ENCODE data around the gene TRIP11.

Gene TRIP11

DNA sequence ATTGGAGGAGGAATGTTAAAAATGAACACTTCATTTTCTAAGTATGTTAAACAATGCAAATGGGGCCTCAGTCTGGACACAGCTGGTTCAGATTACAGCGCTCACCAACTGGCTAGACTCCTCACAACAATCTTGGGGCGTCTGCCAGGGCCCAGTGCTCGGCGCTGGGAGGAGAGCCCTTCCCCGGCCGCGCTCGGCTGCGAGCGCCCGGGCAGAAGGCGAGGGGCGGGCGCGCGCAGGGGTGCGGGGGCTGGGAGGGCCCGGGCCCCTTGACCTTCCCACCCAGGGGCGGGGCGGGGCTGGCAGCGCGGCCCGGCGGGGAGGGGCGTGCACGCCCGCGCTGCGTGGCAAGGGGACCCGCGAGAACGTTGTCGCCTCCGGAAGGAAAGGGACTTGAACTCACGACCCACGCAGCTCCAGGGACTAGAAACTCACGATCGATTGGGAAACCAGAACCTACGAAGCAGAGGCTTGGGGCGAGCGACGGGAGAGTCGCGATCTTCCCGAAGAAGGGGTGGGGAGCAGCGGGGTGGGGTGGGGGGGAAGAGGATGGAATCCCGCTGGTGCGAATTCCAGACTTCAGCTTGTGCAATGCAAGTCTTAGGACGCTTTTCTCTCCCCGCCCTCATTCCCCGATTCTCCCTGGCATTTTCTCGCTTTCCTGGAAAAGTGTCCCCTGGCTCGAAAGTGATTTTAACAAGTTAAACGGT lies 92.2 kb downstream of the TRIP11 start, which contains the start of gene FBLN5:
Gene FBLN5 (minus strand): TSS at position 220 of the 710 bp plus-strand sequence. CDS start 465 bp downstream, outside the sequence.
- Histone ChIP-seq H3K27ac (ENCODE audit: low read depth, low read length) (no peak within 1 kb of the TSS), H4K8ac (ENCODE audit: low read depth, low read length) (peak within 1 kb of the TSS; percentile 72), H2BK5ac (ENCODE audit: low read depth, low read length, poor library complexity) (peak within 1 kb of the TSS; percentile 35)

DNA sequence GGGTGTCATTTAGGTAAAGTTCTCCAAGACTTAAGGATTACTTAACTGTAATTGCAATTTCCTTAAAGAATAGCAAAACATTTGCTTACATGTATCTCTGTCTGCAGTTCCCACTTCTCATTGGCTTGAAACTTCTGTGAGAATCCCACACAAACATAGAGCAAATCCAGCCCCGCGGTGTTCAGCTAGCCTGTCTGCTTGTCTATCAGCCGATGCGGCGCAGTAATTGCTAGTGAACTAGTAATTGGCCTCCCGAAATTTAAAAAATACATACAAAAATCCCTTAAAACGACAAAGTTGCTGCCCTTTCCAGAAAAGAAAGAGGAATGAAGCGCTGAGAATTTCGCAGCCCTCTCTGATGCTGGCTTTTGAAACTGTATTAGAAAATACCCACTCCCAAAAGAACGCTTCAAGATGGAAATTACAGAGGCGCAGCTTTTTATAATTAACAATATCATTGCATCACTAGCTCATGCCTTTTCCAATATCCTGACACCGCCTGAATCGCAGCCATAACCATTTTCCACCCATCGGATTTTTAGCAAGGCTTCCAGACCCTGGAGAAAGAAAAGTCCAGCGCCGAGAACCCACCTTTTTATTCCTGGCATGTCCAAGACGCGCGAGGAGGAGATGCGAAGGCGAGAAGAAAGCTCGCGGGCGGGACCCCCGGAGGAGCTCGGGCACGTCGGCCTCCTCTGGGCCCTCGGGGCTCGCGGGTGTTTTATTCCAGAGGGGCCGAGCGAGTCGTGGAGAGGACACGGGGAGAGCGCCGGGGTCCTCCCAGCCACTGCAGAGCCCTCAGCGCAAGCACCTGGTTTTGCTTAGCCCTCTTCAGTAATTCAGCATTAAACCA lies 93.0 kb downstream of the TRIP11 start:
- Histone ChIP-seq H4K8ac (ENCODE audit: low read depth, low read length) (peak overlapping the region; percentile 72), H2BK5ac (ENCODE audit: low read depth, low read length, poor library complexity) (peak overlapping the region; percentile 35), H3K36me3 (ENCODE audit: control insufficient read depth in 1 of 2, insufficient read depth in 2 of 2, low read length in 2 of 2) (no peaks in the 10 kb centered on the region), H3K4me3 (ENCODE audit: low read depth, low read length) (peak overlapping the region; percentile 71), H2AFZ (ENCODE audit: insufficient read depth, low read length, poor library complexity) (peak overlapping the region; percentile 78), H3K9me3 (ENCODE audit: insufficient read depth, low read depth, low read length) (no peaks in the 10 kb centered on the region), H3K27ac (ENCODE audit: low read depth, low read length) (no peak overlapping the region), H3K4me1 (ENCODE audit: control insufficient read depth in 1 of 2, insufficient read depth in 2 of 2, low read length in 2 of 2) (peaks cover 2 to 5% of the 10 kb centered on the region in 2 experiments), H2BK120ac (ENCODE audit: insufficient read depth, low read length, poor library complexity) (peak overlapping the region; percentile 65), H2BK12ac (ENCODE audit: low read length) (peak overlapping the region; percentile 79), H3K79me2 (ENCODE audit: control insufficient read depth, insufficient read depth, low read length, poor library complexity) (no peaks in the 10 kb centered on the region), H4K12ac (ENCODE audit: low read depth, low read length) (peak overlapping the region; percentile 51), H3K9ac (ENCODE audit: low read length) (no peak overlapping the region), H4K91ac (ENCODE audit: low read depth, low read length) (no peak overlapping the region), H3K79me1 (ENCODE audit: low read length) (peaks cover 7% of the 10 kb centered on the region), H3K23ac (ENCODE audit: low read length) (no peak overlapping the region), H3K18ac (ENCODE audit: low read length) (peak overlapping the region; percentile 51), H2AK5ac (ENCODE audit: low read length) (no peak overlapping the region), H3K4ac (ENCODE audit: low read depth, low read length) (peak overlapping the region; percentile 41), H3K27me3 (ENCODE audit: insufficient read depth, low read length) (no peaks in the 10 kb centered on the region), H3K14ac (ENCODE audit: low read length) (no peak overlapping the region), H3K4me2 (ENCODE audit: low read length) (peak overlapping the region; percentile 67)
- no peak for DNase-seq
- WGBS (ENCODE audit: extremely low coverage, insufficient coverage, insufficient read length), result no CpG with 5 or more reads among the region's 38 CpGs

More for the DNA sequence above, 92.2 kb downstream of the TRIP11 start, which contains the start of gene FBLN5:
- Histone ChIP-seq H3K36me3 (ENCODE audit: control insufficient read depth in 1 of 2, insufficient read depth in 2 of 2, low read length in 2 of 2) (no peaks in the 10 kb centered on the region), H3K14ac (ENCODE audit: low read length) (no peak within 1 kb of the TSS), H3K4ac (ENCODE audit: low read depth, low read length) (peak within 1 kb of the TSS; percentile 41), H4K91ac (ENCODE audit: low read depth, low read length) (peak within 1 kb of the TSS; percentile 39), H2AFZ (ENCODE audit: insufficient read depth, low read length, poor library complexity) (peak within 1 kb of the TSS; percentile 78), H3K9ac (ENCODE audit: low read length) (no peak within 1 kb of the TSS), H3K4me2 (ENCODE audit: low read length) (peak within 1 kb of the TSS; percentile 68), H3K79me2 (ENCODE audit: control insufficient read depth, insufficient read depth, low read length, poor library complexity) (no peaks in the 10 kb centered on the region), H2BK120ac (ENCODE audit: insufficient read depth, low read length, poor library complexity) (peak within 1 kb of the TSS; percentile 65), H3K4me1 (ENCODE audit: control insufficient read depth in 1 of 2, insufficient read depth in 2 of 2, low read length in 2 of 2) (peaks cover 2 to 5% of the 10 kb centered on the region in 2 experiments), H3K9me3 (ENCODE audit: insufficient read depth, low read depth, low read length) (no peaks in the 10 kb centered on the region), H3K18ac (ENCODE audit: low read length) (peak within 1 kb of the TSS; percentile 51), H3K79me1 (ENCODE audit: low read length) (peaks cover 7% of the 10 kb centered on the region), H4K12ac (ENCODE audit: low read depth, low read length) (peak within 1 kb of the TSS; percentile 51), H3K27me3 (ENCODE audit: insufficient read depth, low read length) (no peaks in the 10 kb centered on the region), H2AK5ac (ENCODE audit: low read length) (no peak within 1 kb of the TSS), H3K23ac (ENCODE audit: low read length) (no peak within 1 kb of the TSS), H3K4me3 (ENCODE audit: low read depth, low read length) (peak within 1 kb of the TSS; percentile 71), H2BK12ac (ENCODE audit: low read length) (peak within 1 kb of the TSS; percentile 79)
- DNase-seq, result peak; percentile 22 to 61
- no CpG with 5 or more reads among the region's 54 CpGs for WGBS (ENCODE audit: extremely low coverage, insufficient coverage, insufficient read length)

DNA sequence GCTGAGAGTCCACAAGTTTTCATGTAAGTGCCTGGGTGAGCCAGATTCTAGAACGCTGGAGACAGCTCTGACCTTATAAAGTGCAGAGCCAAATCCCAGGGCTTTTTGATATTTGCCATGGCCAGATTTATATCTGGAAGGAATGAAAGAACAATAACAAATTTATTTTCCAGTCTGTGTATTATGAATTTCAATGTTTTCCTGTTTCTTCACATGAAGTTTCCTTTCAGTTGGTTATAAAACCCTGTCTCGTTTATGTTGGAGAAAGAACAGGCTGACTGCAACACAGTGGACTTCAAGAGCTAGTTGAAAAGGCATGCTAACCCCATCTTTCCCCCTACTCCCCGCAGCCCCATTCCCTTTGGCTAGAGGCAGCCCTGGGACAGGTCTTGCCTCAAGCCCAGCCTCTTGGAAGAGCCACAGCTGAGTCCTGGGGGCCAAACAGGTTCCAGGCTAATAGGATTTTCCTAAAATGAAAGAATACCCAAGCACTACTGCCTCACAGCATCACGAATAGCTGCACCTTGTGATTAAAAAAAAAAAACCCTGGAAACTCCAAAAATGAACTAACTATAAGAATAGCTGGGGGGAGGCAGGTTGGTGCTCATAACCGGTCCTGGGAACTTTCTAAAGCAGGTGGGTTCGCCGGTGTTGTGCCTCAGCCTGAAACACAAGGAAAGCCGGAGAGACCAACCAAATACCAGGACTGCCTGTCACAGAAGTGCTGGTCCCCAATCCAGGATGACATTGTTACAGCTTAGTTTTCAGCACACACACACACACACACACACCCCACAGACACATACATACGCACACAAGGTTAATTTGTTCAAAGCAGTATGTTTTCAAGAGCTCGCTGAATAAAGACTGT lies 93.9 kb downstream of the TRIP11 start:
- no peak overlapping the region for H3K4me2 ChIP-seq (ENCODE audit: low read length)
- peaks cover 0 to 3% of the 10 kb centered on the region in 2 experiments for H3K36me3 ChIP-seq (ENCODE audit: control insufficient read depth in 1 of 2, insufficient read depth in 2 of 2, low read length in 2 of 2)
- no peaks in the 10 kb centered on the region for H3K9me3 ChIP-seq (ENCODE audit: insufficient read depth, low read depth, low read length)
- no peak overlapping the region for H3K23ac ChIP-seq (ENCODE audit: low read length)
- no peak for DNase-seq
- H3K4ac ChIP-seq (ENCODE audit: low read depth, low read length), result no peak overlapping the region
- no peaks in the 10 kb centered on the region for H3K79me2 ChIP-seq (ENCODE audit: control insufficient read depth, insufficient read depth, low read length, poor library complexity)
- H2BK5ac ChIP-seq (ENCODE audit: low read depth, low read length, poor library complexity), result no peak overlapping the region
- no peak overlapping the region for H3K14ac ChIP-seq (ENCODE audit: low read length)
- no peak overlapping the region for H3K4me3 ChIP-seq (ENCODE audit: low read depth, low read length)
- no peak overlapping the region for H2BK12ac ChIP-seq (ENCODE audit: low read length)
- H2AK5ac ChIP-seq (ENCODE audit: low read length), result no peak overlapping the region
- H4K8ac ChIP-seq (ENCODE audit: low read depth, low read length), result no peak overlapping the region
- no peak overlapping the region for H4K91ac ChIP-seq (ENCODE audit: low read depth, low read length)
- H4K12ac ChIP-seq (ENCODE audit: low read depth, low read length), result no peak overlapping the region
- no peak overlapping the region for H3K9ac ChIP-seq (ENCODE audit: low read length)
- H3K4me1 ChIP-seq (ENCODE audit: control insufficient read depth in 1 of 2, insufficient read depth in 2 of 2, low read length in 2 of 2), result peaks cover 2 to 5% of the 10 kb centered on the region in 2 experiments
- H3K18ac ChIP-seq (ENCODE audit: low read length), result no peak overlapping the region
- no peak overlapping the region for H3K27ac ChIP-seq (ENCODE audit: low read depth, low read length)
- no CpG with 5 or more reads among the region's 10 CpGs for WGBS (ENCODE audit: extremely low coverage, insufficient coverage, insufficient read length)
- no peaks in the 10 kb centered on the region for H3K27me3 ChIP-seq (ENCODE audit: insufficient read depth, low read length)
- peaks cover 7% of the 10 kb centered on the region for H3K79me1 ChIP-seq (ENCODE audit: low read length)
- no peak overlapping the region for H2AFZ ChIP-seq (ENCODE audit: insufficient read depth, low read length, poor library complexity)
- no peak overlapping the region for H2BK120ac ChIP-seq (ENCODE audit: insufficient read depth, low read length, poor library complexity)

DNA sequence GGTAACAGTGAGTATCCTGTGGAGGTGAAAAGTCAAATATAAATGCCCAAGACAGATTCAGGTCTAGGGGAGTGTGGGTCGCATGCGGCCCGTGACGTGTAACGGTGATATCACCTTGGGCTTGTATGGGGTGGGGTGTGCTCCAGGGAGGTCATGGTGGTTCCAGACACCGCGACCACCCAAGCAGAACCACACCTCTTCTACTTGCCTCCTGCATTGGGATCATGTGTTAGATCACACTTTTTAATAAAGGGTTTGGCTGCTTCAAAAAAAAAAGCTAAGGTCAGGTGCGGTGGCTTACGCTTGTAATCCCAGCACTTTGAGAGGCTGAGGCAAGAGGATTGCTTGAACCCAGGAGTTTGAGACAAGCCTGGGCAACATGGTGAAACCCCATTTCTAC lies 96.9 kb downstream of the TRIP11 start:
- Histone ChIP-seq H3K36me3 (ENCODE audit: control insufficient read depth in 1 of 2, insufficient read depth in 2 of 2, low read length in 2 of 2) (peaks cover 0 to 3% of the 10 kb centered on the region in 2 experiments), H3K79me2 (ENCODE audit: control insufficient read depth, insufficient read depth, low read length, poor library complexity) (no peaks in the 10 kb centered on the region), H3K27me3 (ENCODE audit: insufficient read depth, low read length) (no peaks in the 10 kb centered on the region), H3K27ac (ENCODE audit: low read depth, low read length) (no peak overlapping the region), H3K79me1 (ENCODE audit: low read length) (peaks cover 7% of the 10 kb centered on the region), H2BK5ac (ENCODE audit: low read depth, low read length, poor library complexity) (no peak overlapping the region), H2AFZ (ENCODE audit: insufficient read depth, low read length, poor library complexity) (no peak overlapping the region), H3K4me1 (ENCODE audit: control insufficient read depth in 1 of 2, insufficient read depth in 2 of 2, low read length in 2 of 2) (peaks cover 2 to 5% of the 10 kb centered on the region in 2 experiments), H4K91ac (ENCODE audit: low read depth, low read length) (no peak overlapping the region), H3K4ac (ENCODE audit: low read depth, low read length) (no peak overlapping the region), H3K9ac (ENCODE audit: low read length) (no peak overlapping the region), H2BK12ac (ENCODE audit: low read length) (no peak overlapping the region), H4K8ac (ENCODE audit: low read depth, low read length) (no peak overlapping the region), H3K4me3 (ENCODE audit: low read depth, low read length) (no peak overlapping the region), H4K12ac (ENCODE audit: low read depth, low read length) (no peak overlapping the region), H2AK5ac (ENCODE audit: low read length) (no peak overlapping the region), H2BK120ac (ENCODE audit: insufficient read depth, low read length, poor library complexity) (no peak overlapping the region), H3K14ac (ENCODE audit: low read length) (no peak overlapping the region), H3K9me3 (ENCODE audit: insufficient read depth, low read depth, low read length) (no peaks in the 10 kb centered on the region), H3K18ac (ENCODE audit: low read length) (no peak overlapping the region), H3K23ac (ENCODE audit: low read length) (no peak overlapping the region), H3K4me2 (ENCODE audit: low read length) (no peak overlapping the region)
- DNase-seq, result no peak
- no CpG with 5 or more reads among the region's 9 CpGs for WGBS (ENCODE audit: extremely low coverage, insufficient coverage, insufficient read length)
